SJSA1 (cell line): ENCODE data around the gene FAM98B. TPM values are rescaled to one million over a fixed set of nuclear protein-coding genes. Genes with fewer than 3 reads are reported as not detected.

Experiments
- DNase-seq, 2 experiments: peaks; one replicate each; pipeline ENCODE4 v3.0.0-alpha.2; 2015 to 2020; ENCODE audit warnings: low spot score in 2 of 2, low read depth in 1 of 2
- H3K27ac ChIP-seq: fragments of 250-450 bp; sonication (Bioruptor Pico); 2 replicates; pipeline ENCODE4 v1.5.1; 2020; ENCODE audit warnings: mild to moderate bottlenecking, moderate library complexity
- H3K27me3 ChIP-seq: fragments of 250-450 bp; sonication (Bioruptor Pico); replicated peaks from 2 replicates; pipeline ENCODE4 v1.5.1; 2020; ENCODE audit warnings: mild to moderate bottlenecking, moderate library complexity
- H3K36me3 ChIP-seq: fragments of 250-450 bp; sonication (Bioruptor Pico); 2 replicates; pipeline ENCODE4 v1.5.1; 2020; ENCODE audit warnings: mild to moderate bottlenecking
- H3K4me1 ChIP-seq: fragments of 250-450 bp; sonication (Bioruptor Pico); replicated peaks from 2 replicates; pipeline ENCODE4 v1.6.1; 2021; ENCODE audit warnings: mild to moderate bottlenecking
- H3K4me3 ChIP-seq: fragments of 250-450 bp; sonication (Bioruptor Pico); 2 replicates; pipeline ENCODE4 v1.5.1; 2020; ENCODE audit warnings: mild to moderate bottlenecking
- H3K9me3 ChIP-seq: fragments of 250-450 bp; sonication (Bioruptor Pico); replicated peaks from 2 replicates; pipeline ENCODE4 v1.5.1; 2020; ENCODE audit warnings: mild to moderate bottlenecking
- total RNA-seq: library from RNA; depleted of rRNA; stranded (reverse); fragments of >200 nt; shearing (Covaris generic); gene quantifications from 2 replicates; pipeline ENCODE4 v1.2.3, GENCODE V29; 2014

The FAM98B gene
- total RNA-seq, 1 experiment from 2014 or later, result 13.4 TPM

GRCh38 chr15:38438031-38438986, 15.6 kb upstream of the FAM98B start:
- no peaks in the 10 kb centered on the region for H3K9me3 ChIP-seq
- H3K36me3 ChIP-seq, result no peaks in the 10 kb centered on the region
- peaks cover 21% of the 10 kb centered on the region; the same call in 1 of the 2 replicates for H3K27me3 ChIP-seq
- no peak for DNase-seq
- no peak overlapping the region for H3K27ac ChIP-seq
- H3K4me1 ChIP-seq, result no peaks in the 10 kb centered on the region
- H3K4me3 ChIP-seq, result no peak overlapping the region

- no peaks in the 10 kb centered on the region for H3K36me3 ChIP-seq
- no peak overlapping the region for H3K27ac ChIP-seq
- DNase-seq, result peak in 1 of 2 experiments; percentile 36
- H3K9me3 ChIP-seq, result no peaks in the 10 kb centered on the region
- H3K4me1 ChIP-seq, result no peaks in the 10 kb centered on the region
- H3K27me3 ChIP-seq, result peaks cover 16% of the 10 kb centered on the region; the same call in 1 of the 2 replicates
- H3K4me3 ChIP-seq, result no peak overlapping the region
Observed at GRCh38 chr15:38440353-38441129, 13.4 kb upstream of the FAM98B start.

GRCh38 chr15:38441130-38441519, 12.8 kb upstream of the FAM98B start:
- Histone ChIP-seq H3K4me3 (no peak overlapping the region), H3K9me3 (no peaks in the 10 kb centered on the region), H3K36me3 (no peaks in the 10 kb centered on the region), H3K27me3 (peaks cover 14% of the 10 kb centered on the region; the same call in 1 of the 2 replicates), H3K4me1 (no peaks in the 10 kb centered on the region), H3K27ac (no peak overlapping the region)
- DNase-seq, result no peak

- H3K36me3 ChIP-seq, result no peaks in the 10 kb centered on the region
- no peak for DNase-seq
Observed at GRCh38 chr15:38454696-38455090, 766 bp downstream of the FAM98B start.

GRCh38 chr15:38455092-38455491, 1.2 kb downstream of the FAM98B start:
- DNase-seq, result peak in 1 of 2 experiments; percentile 3
- Histone ChIP-seq H3K27me3 (no peaks in the 10 kb centered on the region), H3K27ac (no peak overlapping the region)

More at GRCh38 chr15:38454696-38455090, 766 bp downstream of the FAM98B start:
- H3K27me3 ChIP-seq, result 0 out of 2 replicates have a peak, but pooled peaks cover 3% of the 10 kb centered on the region
- no peaks in the 10 kb centered on the region for H3K9me3 ChIP-seq
- peaks cover 6% of the 10 kb centered on the region for H3K4me1 ChIP-seq
- 0 out of 2 replicates have a peak overlapping the region, but pooled peaks have one; percentile 63 for H3K27ac ChIP-seq
- H3K4me3 ChIP-seq, result peak overlapping the region; percentile 65

GRCh38 chr15:38458646-38459045, 4.7 kb downstream of the FAM98B start:
- Histone ChIP-seq H3K27ac (no peak overlapping the region), H3K36me3 (no peaks in the 10 kb centered on the region)
- DNase-seq, result no peak

More at GRCh38 chr15:38455092-38455491, 1.2 kb downstream of the FAM98B start:
- Histone ChIP-seq H3K4me3 (peak overlapping the region; percentile 65), H3K9me3 (no peaks in the 10 kb centered on the region), H3K36me3 (no peaks in the 10 kb centered on the region), H3K4me1 (peaks cover 6% of the 10 kb centered on the region)

GRCh38 chr15:38459480-38459879, 5.6 kb downstream of the FAM98B start:
- Histone ChIP-seq H3K36me3 (no peaks in the 10 kb centered on the region), H3K9me3 (no peaks in the 10 kb centered on the region), H3K4me3 (no peak overlapping the region), H3K4me1 (peaks cover 11% of the 10 kb centered on the region), H3K27ac (no peak overlapping the region), H3K27me3 (no peaks in the 10 kb centered on the region)
- DNase-seq, result no peak

More at GRCh38 chr15:38458646-38459045, 4.7 kb downstream of the FAM98B start:
- Histone ChIP-seq H3K27me3 (no peaks in the 10 kb centered on the region), H3K4me3 (no peak overlapping the region), H3K9me3 (no peaks in the 10 kb centered on the region), H3K4me1 (peaks cover 11% of the 10 kb centered on the region)

- Histone ChIP-seq H3K4me1 (peaks cover 5% of the 10 kb centered on the region), H3K9me3 (no peaks in the 10 kb centered on the region), H3K27me3 (no peaks in the 10 kb centered on the region), H3K27ac (no peak overlapping the region; the same call in 1 of the 2 replicates), H3K4me3 (no peak overlapping the region), H3K36me3 (no peaks in the 10 kb centered on the region)
- DNase-seq, result no peak
Observed at GRCh38 chr15:38460543-38460942, 6.6 kb downstream of the FAM98B start.

GRCh38 chr15:38461066-38461833, 7.3 kb downstream of the FAM98B start:
- peak in 1 of 2 experiments; percentile 15 for DNase-seq
- no peaks in the 10 kb centered on the region for H3K27me3 ChIP-seq
- H3K4me3 ChIP-seq, result no peak overlapping the region
- H3K9me3 ChIP-seq, result no peaks in the 10 kb centered on the region
- H3K27ac ChIP-seq, result no peak overlapping the region
- peaks cover 5% of the 10 kb centered on the region for H3K4me1 ChIP-seq
- H3K36me3 ChIP-seq, result no peaks in the 10 kb centered on the region; the same call in 1 of the 2 replicates

- no peak overlapping the region for H3K4me3 ChIP-seq
- H3K9me3 ChIP-seq, result no peaks in the 10 kb centered on the region
- H3K36me3 ChIP-seq, result no peaks in the 10 kb centered on the region; the same call in 1 of the 2 replicates
- H3K4me1 ChIP-seq, result peaks cover 5% of the 10 kb centered on the region
- no peaks in the 10 kb centered on the region for H3K27me3 ChIP-seq
- DNase-seq, result no peak
- no peak overlapping the region for H3K27ac ChIP-seq
Observed at GRCh38 chr15:38463893-38464292, 10.0 kb downstream of the FAM98B start.

GRCh38 chr15:38464675-38465074, 10.7 kb downstream of the FAM98B start:
- no peaks in the 10 kb centered on the region for H3K27me3 ChIP-seq
- peaks cover 5% of the 10 kb centered on the region for H3K4me1 ChIP-seq
- no peak for DNase-seq
- H3K36me3 ChIP-seq, result no peaks in the 10 kb centered on the region; the same call in 1 of the 2 replicates
- no peaks in the 10 kb centered on the region for H3K9me3 ChIP-seq
- H3K4me3 ChIP-seq, result no peak overlapping the region
- H3K27ac ChIP-seq, result no peak overlapping the region

- peaks cover 19% of the 10 kb centered on the region for H3K36me3 ChIP-seq
- DNase-seq, result no peak
- no peaks in the 10 kb centered on the region for H3K27me3 ChIP-seq
- no peak overlapping the region for H3K4me3 ChIP-seq
- H3K4me1 ChIP-seq, result no peaks in the 10 kb centered on the region
- no peak overlapping the region for H3K27ac ChIP-seq
- no peaks in the 10 kb centered on the region for H3K9me3 ChIP-seq
Observed at GRCh38 chr15:38470816-38471215, 16.9 kb downstream of the FAM98B start.

- no peak overlapping the region for H3K27ac ChIP-seq
- H3K4me1 ChIP-seq, result no peaks in the 10 kb centered on the region
- H3K36me3 ChIP-seq, result peaks cover 22% of the 10 kb centered on the region
- no peaks in the 10 kb centered on the region for H3K9me3 ChIP-seq
- no peaks in the 10 kb centered on the region for H3K27me3 ChIP-seq
- no peak for DNase-seq
- H3K4me3 ChIP-seq, result no peak overlapping the region
Observed at GRCh38 chr15:38471974-38472373, 18.0 kb downstream of the FAM98B start.
